Keratinocyte (primary cell): ENCODE data around the gene TCN2. TPM values are rescaled to one million over a fixed set of nuclear protein-coding genes. Genes with fewer than 3 reads are reported as not detected.
"Not testable (repeated sequence)": the region's sequence is repeated elsewhere in the genome, so short reads cannot be mapped to it uniquely, and the experiment has no call there.

ENCODE experiments used
- DNase-seq: peaks from one replicate; pipeline ENCODE4 v3.0.0-alpha.2; 2011; ENCODE audit warnings: low read depth, missing footprints, low spot score
- FAIRE-seq: peaks from 2 replicates; lab custom pipeline; 2011; peaks lifted over from hg19 to GRCh38; lab: Jason Lieb, UNC
- H2AFZ ChIP-seq: 2 replicates; pipeline ENCODE4 v1.6.0; 2012; ENCODE audit warnings: low read length, control low read depth, inconsistent platforms; ENCODE audit not compliant: control insufficient read depth
- H3K27ac ChIP-seq: 2 replicates; pipeline ENCODE4 v1.5.1; 2011; ENCODE audit warnings: low read length; ENCODE audit not compliant: control insufficient read depth, insufficient read depth
- H3K27me3 ChIP-seq: 3 replicates; pipeline ENCODE4 v1.6.0; 2011; ENCODE audit warnings: low read length; ENCODE audit not compliant: control insufficient read depth, insufficient read depth; ENCODE audit errors: extremely low read depth
- H3K36me3 ChIP-seq, 2 experiments: 2 replicates in 1 of 2; 3 replicates in 1 of 2; pipeline ENCODE4 v1.5.1; 2011; ENCODE audit warnings: low read length in 2 of 2, mild to moderate bottlenecking in 1 of 2; ENCODE audit not compliant: control insufficient read depth in 2 of 2, insufficient read depth in 2 of 2; ENCODE audit errors: extremely low read depth in 1 of 2
- H3K4me1 ChIP-seq: 3 replicates; pipeline ENCODE4 v1.5.1; 2011; ENCODE audit warnings: low read length; ENCODE audit not compliant: control insufficient read depth, insufficient read depth; ENCODE audit errors: extremely low read depth
- H3K4me2 ChIP-seq: 3 replicates; pipeline ENCODE4 v1.6.0; 2011; ENCODE audit warnings: low read depth, low read length; ENCODE audit not compliant: control insufficient read depth, insufficient read depth; ENCODE audit errors: extremely low read depth
- H3K4me3 ChIP-seq, 3 experiments: fragments of 200-600 bp in 1 of 3; sonication (generic) in 1 of 3; 2 replicates in 2 of 3; 3 replicates in 1 of 3; pipeline ENCODE4 v1.5.1; 2011 to 2016; ENCODE audit warnings: low read length in 3 of 3, mild to moderate bottlenecking in 3 of 3, control low read depth in 2 of 3, inconsistent platforms in 1 of 3, low read depth in 1 of 3, mixed read lengths in 1 of 3, mixed run types in 1 of 3, moderate library complexity in 1 of 3; ENCODE audit not compliant: control insufficient read depth in 2 of 3, insufficient read depth in 2 of 3; ENCODE audit errors: extremely low read depth in 1 of 3
- H3K79me2 ChIP-seq: 2 replicates; pipeline ENCODE4 v1.6.0; 2012; ENCODE audit warnings: low read length; ENCODE audit not compliant: control insufficient read depth, insufficient read depth
- H3K9ac ChIP-seq: 3 replicates; pipeline ENCODE4 v1.6.0; 2011; ENCODE audit warnings: low read length; ENCODE audit not compliant: control insufficient read depth, insufficient read depth; ENCODE audit errors: extremely low read depth
- H3K9me1 ChIP-seq: 3 replicates; pipeline ENCODE4 v1.6.0; 2011; ENCODE audit warnings: low read length; ENCODE audit not compliant: control insufficient read depth, insufficient read depth; ENCODE audit errors: extremely low read depth
- H3K9me3 ChIP-seq: 2 replicates; pipeline ENCODE4 v1.5.1; 2012; ENCODE audit warnings: low read depth, low read length; ENCODE audit not compliant: control insufficient read depth
- H4K20me1 ChIP-seq: 3 replicates; pipeline ENCODE4 v1.6.0; 2011; ENCODE audit warnings: low read length; ENCODE audit not compliant: control insufficient read depth, insufficient read depth; ENCODE audit errors: extremely low read depth
- CTCF ChIP-seq, 3 experiments: IDR thresholded peaks in 1 of 3; conservative IDR thresholded peaks in 1 of 3; optimal IDR thresholded peaks in 1 of 3; 2 replicates in 2 of 3; 3 replicates in 1 of 3; pipeline versions ENCODE3 to v1.5.1; 2011; ENCODE audit warnings: low read length in 3 of 3, mild to moderate bottlenecking in 3 of 3, moderate library complexity in 2 of 3, control low read depth in 1 of 3, inconsistent platforms in 1 of 3; ENCODE audit not compliant: insufficient read depth in 2 of 3; ENCODE audit errors: extremely low read depth in 1 of 3
- EZH2 ChIP-seq: IDR thresholded peaks from one replicate; pipeline ENCODE4 v1.6.1; 2012; ENCODE audit warnings: inconsistent platforms, mild to moderate bottlenecking, low read length, moderate library complexity
- dilution Hi-C: fragments of 300-500 bp; cut with MboI; formaldehyde crosslinking; loops from one replicate; pipeline ENCODE4 v1.7.0; 2020; ENCODE audit warnings: low sequenced_read_pairs; ENCODE audit not compliant: extremely low pct_ligation_motif_present
- polyA plus RNA-seq, 5 experiments: library from polyadenylated mRNA; depleted of rRNA in 3 of 5; stranded (reverse) in 3 of 5; stranded (forward) in 1 of 5; unstranded in 1 of 5; fragments of >200 nt; gene quantifications; 1 replicate in 1 of 5; 2 replicates in 3 of 5; 3 replicates in 1 of 5; pipeline versions ENCODE4 v1.2.1 to v1.2.3, GENCODE V29; 2011 to 2012; ENCODE audit warnings: missing spikeins in 2 of 5, low read depth in 1 of 5, low replicate concordance in 1 of 5

TCN2 gene
- polyA plus RNA-seq, 1 donor (not counting 4 experiments of a cell fraction or from before 2014, with no cell fraction given): 0.88 TPM

GRCh38 chr22:30617819-30618218 is 10.8 kb downstream of the TCN2 start:
- Histone ChIP-seq H3K9me3 (no peaks in the 10 kb centered on the region), H3K27me3 (no peaks in the 10 kb centered on the region), H3K4me2 (no peak overlapping the region), H3K4me1 (no peaks in the 10 kb centered on the region), H4K20me1 (no peaks in the 10 kb centered on the region), H3K9ac (no peak overlapping the region), H3K36me3 (no peaks in the 10 kb centered on the region), H3K4me3 (no peak overlapping the region), H3K27ac (no peak overlapping the region), H3K79me2 (no peaks in the 10 kb centered on the region), H3K9me1 (no peaks in the 10 kb centered on the region), H2AFZ (no peak overlapping the region)
- TF ChIP-seq CTCF (optimal IDR thresholded peaks at IDR 0.05 in 1 of 3, IDR thresholded peaks at IDR 0.05 in 1 of 3, conservative IDR thresholded peaks at IDR 0.05 in 1 of 3; ENCODE audit: extremely low read depth in 1 of 3, insufficient read depth in 2 of 3, low read length in 3 of 3) (no peak), EZH2 (no peak)
- dilution Hi-C loops: no loop called here
- FAIRE-seq (no peak), DNase-seq (no peak)

- H3K27ac ChIP-seq, dilution Hi-C loops: not testable (repeated sequence)
Observed at GRCh38 chr22:30619909-30620308, 12.9 kb downstream of the TCN2 start.

GRCh38 chr22:30626413-30626812 is 19.4 kb downstream of the TCN2 start:
- Histone ChIP-seq H3K4me2 (no peak overlapping the region), H3K4me1 (no peaks in the 10 kb centered on the region), H3K27me3 (no peaks in the 10 kb centered on the region), H4K20me1 (no peaks in the 10 kb centered on the region), H3K9ac (no peak overlapping the region), H3K36me3 (no peaks in the 10 kb centered on the region), H3K27ac (no peak overlapping the region), H3K79me2 (no peaks in the 10 kb centered on the region), H3K4me3 (no peak overlapping the region), H2AFZ (no peak overlapping the region), H3K9me3 (no peaks in the 10 kb centered on the region), H3K9me1 (no peaks in the 10 kb centered on the region)
- dilution Hi-C loops: no loop called here
- DNase-seq: no peak
- TF ChIP-seq EZH2 (no peak), CTCF (optimal IDR thresholded peaks at IDR 0.05 in 1 of 3, IDR thresholded peaks at IDR 0.05 in 1 of 3, conservative IDR thresholded peaks at IDR 0.05 in 1 of 3; ENCODE audit: extremely low read depth in 1 of 3, insufficient read depth in 2 of 3, low read length in 3 of 3) (no peak)
- no peak for FAIRE-seq

More at GRCh38 chr22:30619909-30620308, 12.9 kb downstream of the TCN2 start:
- not testable (repeated sequence) for H3K9ac ChIP-seq, H2AFZ ChIP-seq, H3K4me3 ChIP-seq, DNase-seq, H3K9me3 ChIP-seq, H3K27me3 ChIP-seq, H3K4me2 ChIP-seq, H3K79me2 ChIP-seq, H4K20me1 ChIP-seq, H3K36me3 ChIP-seq, H3K9me1 ChIP-seq, FAIRE-seq, H3K4me1 ChIP-seq
